Left lung (tissue), 10 donors: ENCODE data around the gene ARHGAP26. TPM values are rescaled to one million over a fixed set of nuclear protein-coding genes. Genes with fewer than 3 reads are reported as not detected.
A peak's percentile ranks its signal among the peaks of the same experiment; 100 is the strongest.

Experiments
- ATAC-seq: fragments of 200-7000 bp; cut with Tn5 transposase; one replicate; pipeline ENCODE4 v1.9.1; 2020; ENCODE audit warnings: moderate library complexity
- DNase-seq, 4 donors: peaks; one replicate each; pipeline ENCODE4 v3.0.0-alpha.2; 2013 to 2020
- H3K27ac ChIP-seq, 2 donors: fragments of 200-600 bp; sonication (generic) in 1 of 2; one replicate each; pipeline versions ENCODE4 v1.5.0 to v1.8.0; 2020 to 2021
- H3K27me3 ChIP-seq, 2 donors: fragments of 200-600 bp; sonication (generic) in 1 of 2; one replicate each; pipeline versions ENCODE4 v1.5.0 to v1.8.0; 2020 to 2021
- H3K36me3 ChIP-seq, 2 donors: fragments of 200-600 bp; sonication (generic) in 1 of 2; one replicate each; pipeline versions ENCODE4 v1.5.0 to v1.8.0; 2020 to 2021
- H3K4me1 ChIP-seq, 2 donors: fragments of 200-600 bp; one replicate each; pipeline ENCODE4 v1.8.0; 2021
- H3K4me3 ChIP-seq, 2 donors: fragments of 200-600 bp; sonication (generic) in 1 of 2; one replicate each; pipeline versions ENCODE4 v1.5.0 to v1.8.0; 2020 to 2021; ENCODE audit warnings: mild to moderate bottlenecking in 1 of 2
- H3K9me3 ChIP-seq, 2 donors: fragments of 200-600 bp; sonication (generic) in 1 of 2; one replicate each; pipeline versions ENCODE4 v1.5.0 to v1.8.0; 2020 to 2021
- CTCF ChIP-seq, 2 donors: fragments of 200-600 bp; sonication (generic) in 1 of 2; IDR thresholded peaks; one replicate each; pipeline versions ENCODE4 v1.5.0 to v1.8.0; 2021; ENCODE audit warnings: antibody characterized with exemption in 2 of 2
- intact Hi-C, 2 donors: fragments of 100-400 bp; cut with DNase I; formaldehyde crosslinking; loops; one replicate each; pipeline versions ENCODE4 v1.11.2 to v1.14.2; 2022
- polyA plus RNA-seq, 6 donors: library from polyadenylated mRNA; unstranded; fragments of 120-200 nt; gene quantifications; one replicate each; pipeline ENCODE4 v1.2.1, GENCODE V29; 2013; ENCODE audit not compliant: insufficient read length in 6 of 6
- total RNA-seq, 2 donors: library from RNA; stranded (reverse); fragmentation: NEBNext Ultra II Directional; extraction: Animal tissue kit (Norgen Biotek cat#: 25700); gene quantifications; one replicate each; pipeline ENCODE4 v1.2.1, GENCODE V29; 2021
- donor health status: DM: no; HTN: yes; CAD: no.
- donor health status: DM: no; HTN: no; CAD: no.

The ARHGAP26 gene
- total and polyA plus RNA-seq, 8 donors: 13.9 to 61.9 (median 14.9) TPM

GRCh38 chr5:142976861-142977260, 206.7 kb downstream of the ARHGAP26 start:
- Histone ChIP-seq H3K36me3 (no peaks in the 10 kb centered on the region), H3K4me1 (peaks cover 11 to 67% of the 10 kb centered on the region in 2 donors), H3K27me3 (no peaks in the 10 kb centered on the region), H3K4me3 (no peak overlapping the region), H3K9me3 (no peaks in the 10 kb centered on the region), H3K27ac (peak overlapping the region in 1 of 2 donors; percentile 71)
- intact Hi-C loops: no loop called here
- TF ChIP-seq CTCF (IDR thresholded peaks at IDR 0.05): no peak
- peak; percentile 60 for ATAC-seq
- peak in 1 of 4 donors; percentile 48 for DNase-seq

GRCh38 chr5:142977363-142978051, 207.3 kb downstream of the ARHGAP26 start:
- no peak for TF ChIP-seq CTCF (IDR thresholded peaks at IDR 0.05)
- peak; percentile 41 for ATAC-seq
- Histone ChIP-seq H3K4me3 (no peak overlapping the region), H3K27me3 (no peaks in the 10 kb centered on the region), H3K9me3 (no peaks in the 10 kb centered on the region), H3K4me1 (peaks cover 17 to 68% of the 10 kb centered on the region in 2 donors), H3K27ac (peak overlapping the region in 1 of 2 donors; percentile 71), H3K36me3 (no peaks in the 10 kb centered on the region)
- DNase-seq: no peak
- intact Hi-C loops: no loop called here

GRCh38 chr5:142978252-142978651, 208.1 kb downstream of the ARHGAP26 start:
- peaks cover 22 to 76% of the 10 kb centered on the region in 2 donors for H3K4me1 ChIP-seq
- DNase-seq (no peak), ATAC-seq (no peak)
- no peak overlapping the region for H3K4me3 ChIP-seq
- H3K27me3 ChIP-seq: no peaks in the 10 kb centered on the region
- intact Hi-C loops: no loop called here
- TF ChIP-seq CTCF (IDR thresholded peaks at IDR 0.05): no peak
- no peaks in the 10 kb centered on the region for H3K36me3 ChIP-seq
- H3K9me3 ChIP-seq: no peaks in the 10 kb centered on the region
- H3K27ac ChIP-seq: peak overlapping the region in 1 of 2 donors; percentile 71

GRCh38 chr5:142978726-142979125, 208.5 kb downstream of the ARHGAP26 start:
- no peak overlapping the region for H3K4me3 ChIP-seq
- no peaks in the 10 kb centered on the region for H3K9me3 ChIP-seq
- intact Hi-C loops: no loop called here
- H3K27me3 ChIP-seq: no peaks in the 10 kb centered on the region
- peaks cover 26 to 79% of the 10 kb centered on the region in 2 donors for H3K4me1 ChIP-seq
- H3K36me3 ChIP-seq: no peaks in the 10 kb centered on the region
- H3K27ac ChIP-seq: no peak overlapping the region
- DNase-seq (no peak), ATAC-seq (no peak)
- TF ChIP-seq CTCF (IDR thresholded peaks at IDR 0.05): no peak

GRCh38 chr5:142979636-142980035, 209.5 kb downstream of the ARHGAP26 start:
- Histone ChIP-seq H3K27me3 (no peaks in the 10 kb centered on the region), H3K4me3 (no peak overlapping the region), H3K4me1 (peaks cover 28 to 81% of the 10 kb centered on the region in 2 donors), H3K27ac (peak overlapping the region in 1 of 2 donors; percentile 49), H3K36me3 (no peaks in the 10 kb centered on the region), H3K9me3 (no peaks in the 10 kb centered on the region)
- ATAC-seq (no peak), DNase-seq (no peak)
- TF ChIP-seq CTCF (IDR thresholded peaks at IDR 0.05): no peak
- intact Hi-C loops: no loop called here
